K562 treated with DMSO at 1 percent for 4 hours (cell line): ENCODE data around the gene FUS. TPM values are rescaled to one million over a fixed set of nuclear protein-coding genes. Genes with fewer than 3 reads are reported as not detected.

Experiments
- total RNA-seq: library from RNA; unstranded; fragments of 300-600 nt; gene quantifications from 2 replicates; pipeline ENCODE4 v1.2.3, GENCODE V29; 2022; ENCODE audit not compliant: insufficient read depth

The FUS gene
- 273 and 304 TPM in 2 replicates for total RNA-seq

DNA sequence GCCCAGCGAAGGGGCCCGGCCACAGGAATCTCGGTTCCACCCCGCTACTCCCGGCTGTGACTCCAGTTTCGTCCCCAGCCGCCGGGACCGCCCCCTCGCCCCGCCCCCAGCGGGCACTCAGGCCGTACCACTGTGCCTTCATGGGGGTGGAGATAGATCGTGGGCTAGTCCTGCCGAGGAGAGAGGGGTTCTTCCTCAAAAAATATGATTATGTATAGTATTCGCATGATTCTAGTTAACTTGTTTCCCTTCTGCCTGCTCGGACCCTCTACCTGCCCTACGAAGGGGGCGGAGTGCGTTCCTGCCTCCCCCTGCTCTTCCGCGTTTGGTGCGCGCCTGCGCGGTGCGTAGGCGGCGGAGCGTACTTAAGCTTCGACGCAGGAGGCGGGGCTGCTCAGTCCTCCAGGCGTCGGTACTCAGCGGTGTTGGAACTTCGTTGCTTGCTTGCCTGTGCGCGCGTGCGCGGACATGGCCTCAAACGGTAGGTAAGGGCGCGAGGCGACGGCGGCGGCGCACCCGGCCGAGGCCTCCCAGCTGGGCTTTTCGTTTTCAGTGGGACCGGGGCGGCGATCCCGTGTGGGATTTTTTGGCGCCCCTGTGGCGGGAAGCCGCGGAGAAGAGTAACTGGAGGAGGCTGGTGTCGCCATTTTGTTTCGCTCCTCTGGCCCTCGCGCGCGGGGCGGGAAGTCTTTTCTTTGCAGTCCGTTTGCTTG, at the start of gene FUS:
FUS (plus strand) TSS at position 393 of the 713 bp plus-strand sequence; CDS start at position 469, 76 bp downstream.

DNA sequence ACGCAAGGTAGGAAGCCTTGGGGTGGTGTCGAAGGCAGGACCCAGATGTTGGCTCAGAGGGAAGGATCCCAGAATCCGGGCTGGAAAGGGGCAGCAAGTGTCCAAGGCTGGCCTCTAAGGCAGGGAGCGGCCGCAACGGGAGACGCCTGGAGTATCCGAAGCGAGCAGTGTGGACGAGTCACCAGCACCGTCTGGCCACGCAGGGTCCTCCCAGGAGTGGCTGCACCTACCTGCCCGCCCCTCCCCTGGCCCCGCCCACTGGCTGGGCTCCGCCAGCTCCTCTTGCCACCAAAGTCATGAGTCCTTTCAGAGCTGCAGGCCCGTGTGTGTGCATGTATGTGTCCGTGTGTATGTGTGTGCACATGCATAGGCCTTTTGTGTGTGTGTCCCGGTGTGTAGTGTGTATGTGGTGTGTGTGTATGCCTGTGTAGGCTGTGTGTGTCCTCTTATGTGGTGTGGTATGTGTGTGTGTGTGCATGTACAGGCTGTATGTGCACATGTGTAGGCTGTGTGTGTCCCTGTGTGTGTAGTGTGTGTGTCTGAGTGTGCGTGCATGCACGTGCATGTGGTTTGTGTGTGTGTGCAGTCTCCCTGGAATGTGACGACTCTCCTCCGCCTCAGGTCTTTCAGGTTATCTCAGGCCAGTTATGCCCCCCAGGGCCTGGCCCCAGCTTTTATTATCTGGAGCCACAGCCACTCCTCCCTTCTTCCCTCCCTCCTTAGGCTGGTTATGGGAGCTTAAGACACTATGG, 44.2 kb upstream of the FUS start, which contains the start of gene PRSS8:
PRSS8 (minus strand) TSS at position 193 of the 752 bp plus-strand sequence. CDS start 229 bp downstream, outside the sequence.

DNA sequence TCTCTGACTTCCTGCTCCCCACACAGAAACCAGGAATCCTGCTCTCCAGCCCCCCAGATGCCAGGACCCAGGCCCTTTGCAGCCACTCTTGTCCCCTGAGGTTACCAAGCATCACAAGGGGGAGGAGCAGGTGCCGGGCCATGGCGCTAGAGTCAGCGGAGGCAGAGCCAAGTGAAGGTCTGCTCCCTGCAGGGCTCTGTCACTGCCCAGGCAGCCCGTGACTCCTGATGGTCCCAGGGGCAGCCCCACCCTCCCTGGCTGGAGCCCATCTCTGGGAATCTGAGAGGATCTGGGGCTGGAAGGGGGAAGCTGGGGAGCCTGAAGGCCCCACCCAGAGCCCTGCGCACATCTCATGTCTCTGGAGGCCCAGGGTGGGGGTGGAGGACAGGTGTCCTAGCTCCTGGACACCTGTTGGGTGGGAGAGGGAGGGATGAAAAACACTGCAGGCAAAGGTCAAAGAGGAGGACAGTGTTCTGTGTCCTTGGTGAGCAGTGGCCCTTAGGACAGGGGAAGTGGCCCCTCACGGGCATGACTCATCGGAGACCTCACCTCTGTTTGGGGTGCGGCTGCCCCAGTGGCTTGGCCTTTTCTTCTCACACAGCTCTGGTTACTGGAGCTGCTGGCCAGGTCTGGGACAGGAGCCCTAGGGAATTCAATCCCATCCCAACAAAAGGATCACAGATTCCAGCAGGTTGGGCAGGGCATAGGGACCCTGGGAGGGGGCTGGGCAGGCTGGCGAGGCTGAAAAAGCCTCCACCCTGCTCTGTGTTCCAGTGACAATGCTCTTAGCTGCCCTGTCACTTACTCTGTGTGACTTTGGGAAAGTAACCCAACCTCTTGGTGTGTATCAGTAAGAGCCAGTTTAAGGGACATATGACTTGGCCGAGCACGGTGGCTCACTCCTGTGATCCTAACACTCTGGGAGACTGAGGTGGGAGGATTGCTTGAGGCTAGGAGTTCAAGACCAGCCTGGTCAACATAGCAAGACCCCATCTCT, 29.7 kb upstream of the FUS start, which contains the start of gene PRSS36:
PRSS36 (minus strand) TSS at position 173 of the 997 bp plus-strand sequence; CDS start at position 142, 31 bp downstream.

DNA sequence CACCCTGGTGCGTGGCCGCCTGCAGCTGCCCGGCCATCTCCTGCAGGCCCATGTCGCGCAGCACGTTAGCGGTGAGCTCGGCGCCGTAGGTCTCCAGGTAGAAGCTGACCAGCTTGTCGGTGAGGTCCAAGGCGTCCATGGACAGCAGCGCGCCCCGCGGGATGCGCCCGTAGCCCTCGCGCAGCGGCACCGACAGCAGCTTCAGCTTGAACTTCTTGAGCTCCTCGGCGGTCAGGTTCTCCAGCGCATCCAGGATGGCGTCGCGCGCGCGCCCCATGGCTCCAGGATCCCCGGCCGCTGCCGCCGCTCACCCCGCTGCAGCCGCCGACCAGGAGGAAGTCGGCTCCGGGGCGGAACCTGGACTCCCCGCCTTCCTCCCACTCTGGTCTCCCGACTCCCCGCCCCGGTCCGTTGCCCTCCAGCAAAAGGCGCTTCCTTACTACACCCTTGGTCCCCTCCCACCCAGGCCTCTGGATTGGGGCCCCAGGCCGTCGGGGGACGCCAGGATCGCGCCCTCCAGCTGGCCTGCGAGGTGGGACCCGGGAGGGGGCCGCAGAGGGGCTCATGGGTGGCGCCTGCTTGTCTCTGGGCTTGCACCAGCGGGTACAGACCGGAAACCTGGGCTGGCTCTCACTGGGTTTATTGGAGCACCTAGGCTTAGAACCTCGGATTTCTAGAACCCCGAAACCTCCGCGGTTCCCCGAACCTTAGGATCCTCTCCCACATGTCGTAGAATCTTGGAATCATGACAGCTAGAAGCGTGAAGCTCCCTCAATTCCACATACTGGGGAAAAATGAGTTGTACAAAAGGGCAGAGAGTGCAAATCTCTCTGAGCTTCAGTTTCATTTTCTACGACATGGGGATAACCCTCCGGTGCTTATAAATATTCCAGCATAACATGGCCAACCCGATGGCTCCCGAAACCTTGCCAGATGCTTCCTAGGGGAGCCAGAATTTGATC, 22.8 kb downstream of the FUS start, which contains the start of gene PYCARD:
PYCARD (minus strand) TSS at position 347 of the 962 bp plus-strand sequence; CDS start at position 277, 70 bp downstream.

DNA sequence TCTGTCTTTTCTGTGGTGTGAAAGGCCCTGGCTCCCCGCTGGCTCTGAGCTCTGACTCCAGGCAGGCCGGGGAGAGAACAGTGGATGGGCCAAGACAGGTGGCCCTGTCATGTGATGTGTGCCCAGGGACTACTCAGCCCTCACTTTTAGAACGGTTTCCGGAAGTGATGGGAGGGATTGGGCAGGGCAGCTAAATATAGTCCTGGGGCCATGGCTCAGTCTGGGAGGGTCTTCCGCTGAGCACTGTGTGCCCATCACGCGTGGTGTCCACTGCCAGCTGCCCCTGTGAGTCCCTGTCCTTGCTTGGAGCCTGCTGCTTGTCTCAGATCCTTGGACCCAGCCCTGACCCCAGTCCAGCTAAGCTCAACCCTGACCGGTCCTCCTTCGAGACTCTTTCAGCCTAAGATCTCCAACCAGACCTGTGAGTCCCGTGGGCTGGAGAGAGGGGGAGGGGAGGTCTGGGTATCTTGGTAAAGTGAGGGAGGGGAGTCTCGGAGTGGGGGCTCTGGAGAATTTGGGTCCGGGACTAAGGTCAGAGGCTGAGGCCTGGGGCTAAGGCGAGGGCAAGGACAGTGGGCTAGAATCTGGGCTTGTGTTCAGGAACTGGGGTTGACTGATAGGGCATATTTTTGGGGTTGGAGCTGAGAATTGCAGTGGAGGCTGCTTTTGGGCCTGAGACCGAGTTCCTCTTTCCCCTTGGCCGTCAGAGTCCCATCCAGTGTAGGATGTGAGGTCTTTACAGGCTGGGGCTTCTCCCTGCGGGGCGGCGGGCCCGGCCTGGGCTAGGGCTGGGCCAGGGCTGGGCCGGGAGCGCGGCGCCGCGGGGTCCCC, 34.2 kb downstream of the FUS start, which contains the start of gene TRIM72:
TRIM72 (plus strand) TSS at position 243 of the 831 bp plus-strand sequence. CDS start 620 bp downstream, outside the sequence.

DNA sequence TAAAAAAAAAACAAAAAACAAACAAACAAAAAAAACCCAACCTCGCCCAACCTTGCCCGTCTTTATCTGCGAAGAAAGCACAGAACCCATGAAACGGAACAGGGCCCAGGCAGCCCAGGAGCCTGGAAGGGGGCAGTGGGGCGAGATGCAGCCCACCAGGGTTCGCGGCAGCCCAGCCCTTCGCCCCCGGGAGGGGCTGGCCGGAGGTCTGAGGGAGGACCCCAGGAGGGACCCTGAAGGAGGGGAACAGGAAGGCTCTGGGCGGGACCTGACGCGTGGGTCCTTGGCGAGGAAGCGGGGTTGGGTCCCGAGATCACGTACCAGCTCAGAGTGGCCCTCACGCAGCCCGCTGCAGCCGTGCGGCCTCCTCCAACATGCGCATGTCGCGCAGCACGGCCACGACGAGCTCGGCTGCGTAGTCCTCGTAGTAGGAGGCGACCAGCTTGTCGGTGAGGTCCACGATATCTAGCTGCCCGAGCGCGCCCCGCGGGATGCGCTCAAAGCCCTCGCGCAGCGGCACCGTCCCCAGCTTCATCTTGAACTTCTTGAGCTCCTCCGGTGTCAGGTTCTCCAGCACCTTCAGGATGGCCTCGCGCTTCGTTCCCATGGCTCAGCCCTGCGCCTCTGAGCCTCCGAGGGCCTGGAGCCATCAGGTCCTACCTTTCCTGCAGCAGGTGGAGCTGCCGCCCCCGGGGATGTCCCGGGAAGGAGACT, 36.6 kb downstream of the FUS start, which contains the start of gene PYDC1:
PYDC1 (minus strand) TSS at position 714 of the 714 bp plus-strand sequence; CDS start at position 607, 107 bp downstream.

Other genes starting within 250 kb of the FUS start
- 33.5 and 53.4 TPM in 2 replicates for gene ORAI3, start 231.1 kb upstream of the FUS start, total RNA-seq
- gene SETD1A, start 222.4 kb upstream of the FUS start, total RNA-seq, result 14.5 and 23.8 TPM in 2 replicates
- gene HSD3B7, start 194.9 kb upstream of the FUS start, total RNA-seq, result 44.6 and 47.9 TPM in 2 replicates
- gene STX1B, start 169.5 kb upstream of the FUS start, total RNA-seq, result 0.31 TPM in 1 of 2 replicates, not detected in the other
- 44.1 and 45.2 TPM in 2 replicates for gene STX4, start 146.6 kb upstream of the FUS start, total RNA-seq
- 13.4 and 15.6 TPM in 2 replicates for gene ZNF668, start 105.9 kb upstream of the FUS start, total RNA-seq
- gene ZNF646, start 105.7 kb upstream of the FUS start, total RNA-seq, result 12.6 and 13.5 TPM in 2 replicates
- gene PRSS53, start 91.2 kb upstream of the FUS start, total RNA-seq, result 3.8 and 4.7 TPM in 2 replicates
- gene VKORC1, start 85.3 kb upstream of the FUS start, total RNA-seq, result 148 and 159 TPM in 2 replicates
- 41.2 and 58.7 TPM in 2 replicates for gene BCKDK, start 71.8 kb upstream of the FUS start, total RNA-seq
- 90.8 and 110 TPM in 2 replicates for gene KAT8, start 62.5 kb upstream of the FUS start, total RNA-seq
- 64.8 and 68.2 TPM in 2 replicates for gene PRSS8, start 44.4 kb upstream of the FUS start, total RNA-seq
- not detected in 2 replicates for gene PRSS36, start 30.1 kb upstream of the FUS start, total RNA-seq
- 47.8 and 60.3 TPM in 2 replicates for gene PYCARD, start 22.6 kb downstream of the FUS start, total RNA-seq
- 0.08 TPM in 1 of 2 replicates, not detected in the other for gene TRIM72, start 34.0 kb downstream of the FUS start, total RNA-seq
- not detected in 2 replicates for gene PYDC1, start 37.0 kb downstream of the FUS start, total RNA-seq
- 2.3 and 6.3 TPM in 2 replicates for gene ITGAM, start 79.8 kb downstream of the FUS start, total RNA-seq
- gene ITGAX, start 175.0 kb downstream of the FUS start, total RNA-seq, result 0.74 and 0.84 TPM in 2 replicates
- gene ITGAD, start 213.2 kb downstream of the FUS start, total RNA-seq, result not detected in 2 replicates
- not detected in 2 replicates for gene COX6A2, start 248.2 kb downstream of the FUS start, total RNA-seq